KMS-11 (cell line): ENCODE measurements around the gene MAP10.
"Not testable (repeated sequence)": the region's sequence is repeated elsewhere in the genome, so short reads cannot be mapped to it uniquely, and the experiment has no call there.

Experiments
- H2AFZ ChIP-seq: fragments of 200-600 bp; sonication (generic); 2 replicates; pipeline ENCODE4 v1.6.1; 2016; ENCODE audit warnings: antibody characterized with exemption, mixed run types, low read depth
- H3K27ac ChIP-seq: fragments of 200-600 bp; sonication (generic); 2 replicates; pipeline ENCODE4 v1.6.1; 2016; ENCODE audit warnings: mild to moderate bottlenecking, mixed run types
- H3K27me3 ChIP-seq: fragments of 200-600 bp; sonication (generic); 2 replicates; pipeline ENCODE4 v1.6.1; 2017; ENCODE audit warnings: mild to moderate bottlenecking, low read depth, mixed run types, moderate library complexity; ENCODE audit not compliant: insufficient read depth
- H3K36me3 ChIP-seq: fragments of 200-600 bp; sonication (generic); 2 replicates; pipeline ENCODE4 v1.6.1; 2017; ENCODE audit warnings: mild to moderate bottlenecking, mixed run types; ENCODE audit not compliant: insufficient read depth
- H3K4me1 ChIP-seq: fragments of 200-600 bp; sonication (generic); 2 replicates; pipeline ENCODE4 v1.6.1; 2016; ENCODE audit warnings: mild to moderate bottlenecking, low read depth, mixed run types; ENCODE audit not compliant: poor library complexity, severe bottlenecking
- H3K4me2 ChIP-seq: fragments of 200-600 bp; sonication (generic); 2 replicates; pipeline ENCODE4 v1.7.0; 2016; ENCODE audit warnings: mild to moderate bottlenecking, mixed run types
- H3K4me3 ChIP-seq: fragments of 200-600 bp; sonication (generic); IDR thresholded peaks from 2 replicates; pipeline ENCODE4 v1.6.1; 2017; ENCODE audit warnings: low read depth, low read length, mixed read lengths; ENCODE audit not compliant: insufficient read depth
- H3K79me2 ChIP-seq: fragments of 200-600 bp; sonication (generic); 2 replicates; pipeline ENCODE4 v1.6.1; 2016; ENCODE audit warnings: low read depth, mixed run types; ENCODE audit not compliant: insufficient read depth
- H3K9ac ChIP-seq: fragments of 200-600 bp; sonication (generic); 2 replicates; pipeline ENCODE4 v1.6.1; 2016; ENCODE audit warnings: mild to moderate bottlenecking, mixed run types
- H4K20me1 ChIP-seq: fragments of 200-600 bp; sonication (generic); 2 replicates; pipeline ENCODE4 v1.6.1; 2016; ENCODE audit warnings: mild to moderate bottlenecking, mixed run types; ENCODE audit not compliant: insufficient read depth
- CTCF ChIP-seq: fragments of 200-600 bp; sonication (generic); conservative IDR thresholded peaks from 2 replicates; pipeline ENCODE4 v1.6.1; 2017; ENCODE audit warnings: low read depth, mild to moderate bottlenecking, antibody characterized with exemption, low read length, moderate library complexity, mixed read lengths

Gene MAP10

GRCh38 chr1:232784794-232785193 lies 20.4 kb upstream of the MAP10 start:
- H3K4me2 ChIP-seq, result no peak overlapping the region
- no peak overlapping the region for H3K9ac ChIP-seq
- H3K79me2 ChIP-seq, result no peaks in the 10 kb centered on the region
- no peaks in the 10 kb centered on the region for H3K36me3 ChIP-seq
- H3K27me3 ChIP-seq, result no peaks in the 10 kb centered on the region
- H3K4me1 ChIP-seq, result no peaks in the 10 kb centered on the region
- H4K20me1 ChIP-seq, result no peaks in the 10 kb centered on the region
- no peak overlapping the region for H2AFZ ChIP-seq
- no peak overlapping the region for H3K27ac ChIP-seq
- TF ChIP-seq CTCF, result no peak
- no peak overlapping the region for H3K4me3 ChIP-seq

DNA sequence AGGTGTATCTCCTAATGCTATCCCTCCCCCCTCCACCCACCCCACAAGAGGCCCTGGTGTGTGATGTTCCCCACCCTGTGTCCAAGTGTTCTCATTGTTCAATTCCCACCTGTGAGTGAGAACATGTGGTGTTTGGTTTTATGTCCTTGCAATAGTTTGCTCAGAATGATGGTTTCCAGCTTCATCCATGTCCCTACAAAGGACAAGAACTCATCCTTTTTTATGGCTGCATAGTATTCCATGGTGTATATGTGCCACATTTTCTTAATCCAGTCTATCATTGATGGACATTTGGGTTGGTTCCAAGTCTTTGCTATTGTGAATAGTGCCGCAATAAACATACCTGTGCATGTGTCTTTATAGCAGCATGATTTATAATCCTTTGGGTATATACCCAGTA lies 19.6 kb upstream of the MAP10 start:
- H3K9ac ChIP-seq, H3K79me2 ChIP-seq, H4K20me1 ChIP-seq, H3K4me2 ChIP-seq, H3K27ac ChIP-seq, H3K4me3 ChIP-seq, H2AFZ ChIP-seq, H3K27me3 ChIP-seq, H3K36me3 ChIP-seq, H3K4me1 ChIP-seq: not testable (repeated sequence)

DNA sequence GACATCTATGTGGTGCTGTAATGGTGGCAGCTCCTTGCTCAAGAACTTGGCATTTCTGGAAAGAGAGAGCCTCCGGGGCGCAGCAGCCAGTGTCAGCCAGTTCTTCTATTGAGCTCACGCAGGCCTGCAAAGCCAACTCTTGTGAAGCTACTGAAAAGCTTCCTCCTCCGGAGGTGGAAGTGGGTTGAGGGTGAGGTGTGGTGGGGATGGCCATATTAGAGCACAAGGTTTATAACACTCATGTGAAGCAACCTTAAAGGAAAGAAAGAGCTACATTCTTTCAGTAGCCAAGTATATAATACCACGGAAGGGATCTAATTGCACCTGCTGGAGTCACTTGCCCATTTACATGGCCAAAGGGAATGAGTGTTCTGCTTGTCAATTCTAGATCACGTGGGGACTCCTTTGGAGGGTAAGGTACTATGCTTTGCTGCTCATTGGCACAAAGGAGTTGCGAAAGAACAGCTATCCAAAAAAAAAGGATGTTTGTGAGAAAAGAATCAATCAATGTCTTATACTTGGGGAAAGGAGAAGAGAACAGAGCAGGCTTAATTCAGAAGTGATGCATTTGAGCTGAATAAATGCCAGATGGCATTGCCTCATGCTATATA lies 18.3 kb upstream of the MAP10 start:
- H3K36me3 ChIP-seq, result no peaks in the 10 kb centered on the region
- H3K27ac ChIP-seq, result no peak overlapping the region
- H3K4me2 ChIP-seq, result no peak overlapping the region
- H4K20me1 ChIP-seq, result no peaks in the 10 kb centered on the region
- no peak overlapping the region for H2AFZ ChIP-seq
- no peak overlapping the region for H3K4me3 ChIP-seq
- H3K4me1 ChIP-seq, result no peaks in the 10 kb centered on the region
- H3K27me3 ChIP-seq, result no peaks in the 10 kb centered on the region
- no peak overlapping the region for H3K9ac ChIP-seq
- H3K79me2 ChIP-seq, result no peaks in the 10 kb centered on the region
- no peak for TF ChIP-seq CTCF

DNA sequence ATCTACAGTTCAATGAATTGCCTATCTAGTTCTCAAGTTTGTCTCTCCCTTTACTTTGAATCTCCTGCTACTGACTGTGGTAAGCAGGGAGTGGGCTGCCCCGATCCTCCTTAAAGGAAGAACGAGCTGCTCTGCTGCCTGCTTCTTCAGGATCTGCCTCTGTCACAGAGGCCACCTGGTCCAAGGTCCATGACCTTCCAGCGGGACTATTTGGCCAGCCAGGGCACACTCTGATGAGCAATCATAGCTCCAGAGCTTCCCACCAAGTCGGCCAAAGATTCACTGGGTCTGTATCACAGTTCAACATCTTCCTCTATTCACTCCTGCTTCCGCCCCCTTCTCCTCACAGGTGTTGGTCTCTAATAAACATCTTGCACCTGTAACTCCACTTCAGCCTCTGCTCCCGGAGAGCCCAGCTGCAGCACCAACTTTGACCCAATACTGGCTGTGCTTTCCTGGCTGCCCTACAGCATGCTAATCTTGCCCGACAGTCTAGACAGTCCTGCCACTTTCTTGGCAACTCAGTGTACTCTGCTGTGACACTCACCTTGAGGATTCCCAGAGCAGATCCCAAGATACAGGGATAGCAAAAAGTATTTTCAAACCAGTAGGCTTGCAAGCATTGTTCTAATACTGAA lies 16.9 kb upstream of the MAP10 start:
- Histone ChIP-seq H3K4me1 (peaks cover 2% of the 10 kb centered on the region), H3K36me3 (no peaks in the 10 kb centered on the region), H3K79me2 (no peaks in the 10 kb centered on the region), H3K27me3 (no peaks in the 10 kb centered on the region), H4K20me1 (no peaks in the 10 kb centered on the region), H3K4me2 (no peak overlapping the region), H3K27ac (no peak overlapping the region), H3K9ac (no peak overlapping the region), H2AFZ (no peak overlapping the region), H3K4me3 (no peak overlapping the region)
- TF ChIP-seq CTCF, result no peak

DNA sequence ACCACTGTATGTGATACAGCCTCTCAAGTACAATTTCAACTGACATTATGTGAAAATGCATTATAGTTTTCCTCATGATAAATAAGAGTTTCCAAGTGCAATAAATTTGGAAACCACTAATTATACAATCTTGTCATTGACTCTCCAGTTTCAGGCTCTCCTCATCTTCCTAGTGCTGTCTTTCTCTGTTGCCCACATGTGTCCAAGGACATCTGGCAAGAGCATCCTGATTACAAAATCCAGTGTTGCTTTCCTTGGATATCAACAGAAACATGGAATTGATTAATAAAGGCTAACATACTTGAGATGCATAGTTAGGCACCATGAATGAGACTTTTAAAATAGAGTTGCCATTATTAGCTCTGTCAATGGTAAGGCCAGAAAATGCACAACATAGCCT lies 15.6 kb upstream of the MAP10 start:
- no peaks in the 10 kb centered on the region for H3K79me2 ChIP-seq
- H2AFZ ChIP-seq, result no peak overlapping the region
- no peaks in the 10 kb centered on the region for H3K36me3 ChIP-seq
- no peaks in the 10 kb centered on the region for H4K20me1 ChIP-seq
- peaks cover 15% of the 10 kb centered on the region for H3K4me1 ChIP-seq
- no peak overlapping the region for H3K27ac ChIP-seq
- H3K4me2 ChIP-seq, result no peak overlapping the region
- H3K4me3 ChIP-seq, result no peak overlapping the region
- no peak overlapping the region for H3K9ac ChIP-seq
- no peak for TF ChIP-seq CTCF
- H3K27me3 ChIP-seq, result no peaks in the 10 kb centered on the region
